ENCODE results near the gene PDXDC1.
"Not testable (repeated sequence)": the region's sequence is repeated elsewhere in the genome, so short reads cannot be mapped to it uniquely, and the experiment has no call there.

The PDXDC1 gene

GRCh38 chr16:14974656-14975417 is at the start of gene PDXDC1:
Gene PDXDC1 (plus strand): TSS chr16:14975026. CDS start chr16:14975200, 174 bp downstream.
- peak; percentile 99 for DNase-seq (ENCODE audit: low read depth)

GRCh38 chr16:14928064-14928714 is 46.6 kb upstream of the PDXDC1 start:
- not testable (repeated sequence) for DNase-seq (ENCODE audit: low read depth)

GRCh38 chr16:14929176-14929575 is 45.6 kb upstream of the PDXDC1 start:
- DNase-seq (ENCODE audit: low read depth), result not testable (repeated sequence)

- not testable (repeated sequence) for DNase-seq (ENCODE audit: low read depth)
Measured at GRCh38 chr16:14930246-14930645, 44.6 kb upstream of the PDXDC1 start.

GRCh38 chr16:14930971-14931370 is 43.9 kb upstream of the PDXDC1 start:
- not testable (repeated sequence) for DNase-seq (ENCODE audit: low read depth)

- not testable (repeated sequence) for DNase-seq (ENCODE audit: low read depth)
Measured at GRCh38 chr16:14932581-14933375, 42.0 kb upstream of the PDXDC1 start.

- not testable (repeated sequence) for DNase-seq (ENCODE audit: low read depth)
Measured at GRCh38 chr16:14937143-14937542, 37.7 kb upstream of the PDXDC1 start, which contains the start of gene NPIPA1. Gene NPIPA1 (plus strand): TSS chr16:14937443. CDS start chr16:14937443, 0 bp downstream.

- DNase-seq (ENCODE audit: low read depth), result not testable (repeated sequence)
Measured at GRCh38 chr16:14937994-14938393, 36.8 kb upstream of the PDXDC1 start.

GRCh38 chr16:14942686-14943085 is 32.1 kb upstream of the PDXDC1 start:
- DNase-seq (ENCODE audit: low read depth), result not testable (repeated sequence)

- no peak for DNase-seq (ENCODE audit: low read depth)
Measured at GRCh38 chr16:14955546-14956231, 19.1 kb upstream of the PDXDC1 start.

GRCh38 chr16:14957576-14958322 is 17.1 kb upstream of the PDXDC1 start:
- no peak for DNase-seq (ENCODE audit: low read depth)

- DNase-seq (ENCODE audit: low read depth), result no peak
Measured at GRCh38 chr16:14958323-14958600, 16.6 kb upstream of the PDXDC1 start.

- DNase-seq (ENCODE audit: low read depth), result no peak
Measured at GRCh38 chr16:14958970-14959369, 15.9 kb upstream of the PDXDC1 start.

- no peak for DNase-seq (ENCODE audit: low read depth)
Measured at GRCh38 chr16:14961405-14962186, 13.2 kb upstream of the PDXDC1 start.

GRCh38 chr16:14963281-14964173 is 11.3 kb upstream of the PDXDC1 start:
- DNase-seq (ENCODE audit: low read depth), result no peak

- no peak for DNase-seq (ENCODE audit: low read depth)
Measured at GRCh38 chr16:14965328-14965727, 9.5 kb upstream of the PDXDC1 start.

GRCh38 chr16:14969795-14970194 is 5.0 kb upstream of the PDXDC1 start:
- DNase-seq (ENCODE audit: low read depth), result not testable (repeated sequence)

GRCh38 chr16:14971621-14972228 is 3.1 kb upstream of the PDXDC1 start:
- not testable (repeated sequence) for DNase-seq (ENCODE audit: low read depth)

- not testable (repeated sequence) for DNase-seq (ENCODE audit: low read depth)
Measured at GRCh38 chr16:14973785-14974322, 972 bp upstream of the PDXDC1 start.

Data from activated T-helper 1 cell treated with Interleukin-2 at 50 U/mL for 16 hours (primary cell).